ENCODE measurements around the gene EBF4.

GRCh38 chr20:2656471-2657117 is 36.0 kb upstream of the EBF4 start:
- no peak for TF ChIP-seq CTCF (IDR thresholded peaks at IDR 0.05)
- no peak for TF ChIP-seq ZFX (IDR thresholded peaks at IDR 0.05; ENCODE audit: borderline replicate concordance)
